Fibroblast of the conjunctiva (primary cell): ENCODE results near the gene OCA2.

Experiments
- DNase-seq: peaks from one replicate; pipeline ENCODE4 v3.0.0-alpha.2; 2010; ENCODE audit warnings: low read depth

The OCA2 gene

DNA sequence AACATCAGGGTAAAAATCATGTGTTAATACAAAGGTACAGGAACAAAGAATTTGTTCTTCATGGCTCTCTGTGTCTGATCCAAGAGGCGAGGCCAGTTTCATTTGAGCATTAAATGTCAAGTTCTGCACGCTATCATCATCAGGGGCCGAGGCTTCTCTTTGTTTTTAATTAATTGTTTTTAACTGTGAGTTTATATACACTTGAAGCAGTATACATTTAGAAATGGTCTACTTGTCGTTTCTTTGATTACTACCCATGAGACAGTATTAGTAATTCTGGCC is 21.2 kb upstream of the OCA2 start:
- no peak for DNase-seq

DNA sequence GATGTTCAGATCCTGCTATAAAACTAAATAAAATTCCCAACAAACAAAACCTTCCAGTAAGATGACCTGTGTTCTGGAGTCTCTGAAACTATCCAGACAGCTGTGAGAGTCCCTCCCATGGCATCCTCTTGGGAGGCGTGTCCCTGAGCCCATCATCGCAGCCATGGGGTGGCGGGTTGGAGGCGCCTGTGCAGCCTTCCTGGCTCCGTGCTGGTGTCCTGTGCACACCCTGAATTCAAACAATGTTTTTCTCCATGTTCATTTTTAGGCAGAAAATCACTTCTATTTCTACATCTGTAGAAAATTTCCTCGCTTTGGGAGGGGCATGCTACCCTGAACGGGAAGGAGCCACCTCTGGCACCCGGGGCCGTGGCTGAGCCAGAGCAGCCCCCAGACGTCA is 19.4 kb upstream of the OCA2 start:
- DNase-seq: no peak

DNA sequence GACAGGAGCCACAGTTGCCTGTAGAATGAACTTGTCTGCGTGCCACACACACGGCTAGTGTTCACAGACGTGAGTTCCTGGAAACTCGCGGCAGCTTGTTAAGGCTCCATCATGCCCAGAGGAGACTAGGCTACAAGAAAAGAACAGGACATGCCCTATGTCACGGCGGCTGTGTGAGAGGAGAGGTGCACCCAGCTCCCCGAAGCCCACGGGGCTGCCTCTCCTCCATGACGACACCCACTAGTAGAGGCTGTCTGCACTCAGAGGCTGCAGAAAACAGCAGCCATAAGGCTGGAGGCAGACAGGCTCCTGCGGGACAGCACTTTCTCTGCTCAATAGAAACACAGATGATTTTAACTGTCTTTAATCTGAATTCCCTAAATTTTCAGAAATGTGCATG is 19.0 kb upstream of the OCA2 start:
- no peak for DNase-seq

DNA sequence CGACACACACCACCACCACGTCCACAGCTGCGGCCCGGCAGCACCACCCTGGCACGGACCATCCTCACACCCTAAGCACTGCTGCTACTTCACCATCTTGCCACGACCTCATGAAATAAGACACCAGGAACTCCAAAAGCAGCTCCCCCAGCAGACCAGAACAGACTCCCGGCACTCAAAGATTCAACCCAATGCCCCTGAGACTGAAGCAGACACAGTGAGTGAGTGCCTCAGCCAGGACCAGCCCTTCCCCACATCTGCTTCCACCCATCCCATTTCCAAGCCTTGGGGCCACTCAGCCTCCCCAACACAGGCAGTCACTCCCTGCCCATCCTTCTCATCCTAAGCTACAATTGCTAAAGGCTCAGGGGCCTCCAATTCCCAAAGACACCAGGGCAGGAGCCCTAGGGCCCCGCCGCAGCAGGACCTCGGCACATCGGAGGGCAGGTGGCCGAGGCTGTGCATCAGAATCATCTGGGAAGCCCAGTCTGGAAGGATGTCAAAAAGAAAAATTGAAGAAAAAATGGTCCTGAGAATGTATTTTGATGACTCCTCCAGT is 18.4 kb upstream of the OCA2 start:
- no peak for DNase-seq

DNA sequence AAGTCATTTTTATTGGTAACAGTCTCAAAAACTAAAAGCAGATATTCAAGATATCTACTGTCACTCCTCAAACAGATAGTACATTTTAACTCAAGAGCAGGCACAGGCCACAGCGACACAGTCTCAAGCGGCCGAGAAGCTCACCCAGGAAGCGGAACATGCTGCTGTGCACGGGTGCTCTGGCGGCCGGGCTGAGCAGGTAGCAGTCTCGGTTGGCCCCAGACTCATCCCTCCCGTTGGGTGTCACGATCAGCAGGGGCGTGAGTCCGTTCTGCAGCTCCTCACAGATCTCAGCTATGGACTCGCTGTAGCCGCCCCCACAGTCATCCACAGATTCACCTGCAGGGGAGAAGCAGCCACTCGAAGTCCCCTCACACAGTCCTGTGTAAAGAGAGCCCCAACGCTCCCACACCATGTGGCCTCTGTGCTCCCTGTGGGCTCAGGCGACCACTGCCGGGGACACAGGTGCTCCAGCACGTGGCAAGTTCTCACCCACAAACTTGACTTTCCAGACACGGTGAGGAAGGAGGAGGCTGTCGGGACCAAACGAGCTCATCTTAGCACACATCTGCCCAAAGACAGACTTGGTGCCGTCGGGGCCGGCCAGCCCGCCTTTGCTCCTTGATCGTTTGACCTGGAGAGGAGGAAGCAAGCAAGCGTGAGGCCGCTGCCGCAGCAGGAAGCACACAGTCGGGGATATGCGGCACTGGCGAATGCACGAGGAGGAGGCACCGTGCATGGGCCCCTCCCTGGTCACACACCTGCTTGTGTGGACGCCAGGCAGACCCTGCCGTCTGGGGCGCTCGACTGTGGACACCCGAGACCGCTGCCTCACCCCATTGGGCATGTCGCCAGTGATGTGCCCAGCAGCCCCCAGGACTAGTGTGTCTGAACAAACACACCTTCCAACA is 17.7 kb upstream of the OCA2 start:
- no peak for DNase-seq

DNA sequence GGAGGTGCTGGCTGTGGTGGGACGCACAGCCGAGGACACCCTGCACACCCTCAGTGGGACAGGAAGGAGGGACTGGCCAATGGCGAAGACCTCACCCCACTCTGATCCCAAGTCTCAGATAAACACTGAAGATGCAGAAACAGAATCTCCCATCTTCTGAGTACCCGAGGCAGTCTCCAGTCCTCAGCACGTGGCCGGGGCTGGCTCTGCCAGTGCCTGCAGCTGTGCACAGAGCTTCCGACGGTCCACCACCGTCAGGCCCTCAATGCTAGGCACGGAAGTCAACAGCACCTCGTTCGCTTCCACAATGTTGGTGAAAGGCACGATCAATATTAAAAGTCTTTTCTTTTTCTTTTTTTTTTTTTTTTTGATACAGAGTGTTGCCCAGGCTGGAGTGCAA is 16.8 kb upstream of the OCA2 start:
- no peak for DNase-seq

DNA sequence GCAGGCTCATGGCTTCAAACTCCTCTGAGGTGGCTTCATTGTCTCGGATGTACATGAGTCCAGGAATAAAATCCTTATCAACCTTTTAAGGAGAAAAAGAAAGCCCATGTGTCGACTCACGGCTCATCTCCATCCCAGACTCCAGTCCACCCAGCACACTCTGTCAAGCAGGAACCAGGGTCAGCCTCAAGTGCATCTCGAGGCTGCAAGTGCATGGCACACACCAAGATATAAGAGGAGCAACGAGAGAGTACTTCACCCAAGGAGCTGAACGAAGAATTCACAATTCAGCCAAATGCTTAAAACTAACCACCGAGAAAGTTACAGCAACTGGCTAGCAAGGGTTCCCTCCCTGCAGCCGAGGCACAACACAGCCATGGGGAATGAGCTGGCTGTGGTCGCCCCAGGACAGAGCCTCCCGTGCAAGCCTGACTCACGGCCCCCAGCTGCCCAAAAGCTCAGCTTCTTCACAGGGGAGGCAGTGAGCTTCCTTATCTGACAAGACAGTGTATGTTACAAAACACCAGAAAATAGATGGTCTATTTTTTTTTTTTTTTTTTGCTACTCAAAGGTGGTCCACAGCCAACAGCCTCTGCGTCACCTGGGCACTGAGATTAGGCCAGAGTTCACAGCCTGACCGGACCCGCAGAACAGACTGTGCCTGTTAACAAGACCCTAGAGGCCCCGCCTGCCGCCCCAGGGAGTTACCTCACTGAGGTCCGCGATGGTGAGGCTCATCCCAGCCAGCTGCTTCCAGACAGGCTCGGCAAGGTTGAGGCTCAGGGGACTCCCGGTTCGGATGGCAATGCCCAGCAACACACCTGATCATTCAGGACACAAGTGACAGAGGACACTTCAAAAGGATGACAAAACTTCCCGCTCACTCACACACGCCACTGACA is 15.9 kb upstream of the OCA2 start:
- DNase-seq: no peak

DNA sequence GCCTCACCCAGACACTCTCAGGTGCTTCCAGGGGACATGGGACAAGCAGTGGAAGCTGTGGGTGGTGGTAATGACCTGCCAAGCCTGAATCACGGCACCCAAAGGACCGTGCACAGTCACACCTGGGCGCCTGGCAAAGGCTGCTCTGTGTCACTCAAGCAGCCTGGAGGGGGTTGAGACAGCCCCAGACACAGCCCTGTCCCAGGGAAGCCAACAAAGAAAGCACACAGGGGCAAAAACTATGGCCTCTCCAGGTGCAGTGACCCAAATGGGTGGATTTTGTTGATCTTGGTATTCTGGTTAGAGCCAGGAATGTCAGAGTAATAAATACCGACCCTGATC is 15.0 kb upstream of the OCA2 start:
- no peak for DNase-seq

DNA sequence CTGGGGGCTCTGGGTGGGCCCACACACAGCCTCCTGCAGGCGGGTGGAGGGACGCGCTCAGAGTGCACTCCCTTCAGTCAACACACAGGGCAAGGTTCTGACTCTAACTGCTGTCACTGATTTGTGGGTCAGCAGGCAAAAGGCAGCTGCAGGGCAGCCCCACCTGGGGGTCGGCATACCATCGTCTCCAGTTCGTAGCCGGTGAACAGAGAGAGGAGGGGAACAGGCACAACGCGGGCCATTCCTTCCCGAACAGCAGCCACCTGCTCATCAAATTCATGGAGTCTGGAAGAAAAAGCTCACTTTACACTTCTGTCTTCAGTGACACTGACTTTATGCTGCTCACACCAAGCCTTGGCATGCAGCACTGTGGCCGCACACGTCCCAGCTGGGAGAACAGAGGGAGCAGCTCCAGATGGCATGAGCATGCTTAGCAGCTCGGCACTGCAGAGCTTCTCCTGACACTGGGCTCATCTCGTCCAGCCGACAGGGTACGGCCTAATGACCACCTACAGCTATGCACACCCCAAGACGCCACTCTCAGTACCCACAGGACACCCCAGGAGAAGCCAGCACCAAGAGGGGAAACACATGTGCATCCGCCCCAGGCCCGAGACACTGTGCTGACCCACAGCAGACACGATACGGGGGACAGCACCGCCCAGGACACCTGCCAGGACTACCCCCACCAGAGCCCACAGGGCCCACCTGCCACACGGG is 14.4 kb upstream of the OCA2 start:
- no peak for DNase-seq

DNA sequence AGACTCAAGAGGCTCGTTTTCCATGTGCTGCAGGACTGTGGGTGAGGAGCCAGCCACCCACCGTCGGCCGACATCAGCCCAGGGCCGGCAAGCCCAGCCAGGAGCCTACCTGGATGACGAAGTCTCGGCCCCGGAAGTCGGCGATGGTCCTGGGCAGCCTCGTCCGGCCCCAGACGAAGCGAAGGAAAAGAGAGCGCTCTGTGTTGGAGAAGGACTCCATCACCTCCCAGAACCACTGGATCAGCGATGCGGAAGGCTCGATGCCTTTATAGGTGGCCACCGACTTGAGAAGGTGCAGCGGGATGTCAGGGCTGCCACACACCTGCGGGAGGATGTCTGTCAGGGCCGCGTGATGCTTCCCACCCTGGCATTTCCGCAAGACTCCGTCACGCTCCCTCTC is 13.8 kb upstream of the OCA2 start:
- no peak for DNase-seq

DNA sequence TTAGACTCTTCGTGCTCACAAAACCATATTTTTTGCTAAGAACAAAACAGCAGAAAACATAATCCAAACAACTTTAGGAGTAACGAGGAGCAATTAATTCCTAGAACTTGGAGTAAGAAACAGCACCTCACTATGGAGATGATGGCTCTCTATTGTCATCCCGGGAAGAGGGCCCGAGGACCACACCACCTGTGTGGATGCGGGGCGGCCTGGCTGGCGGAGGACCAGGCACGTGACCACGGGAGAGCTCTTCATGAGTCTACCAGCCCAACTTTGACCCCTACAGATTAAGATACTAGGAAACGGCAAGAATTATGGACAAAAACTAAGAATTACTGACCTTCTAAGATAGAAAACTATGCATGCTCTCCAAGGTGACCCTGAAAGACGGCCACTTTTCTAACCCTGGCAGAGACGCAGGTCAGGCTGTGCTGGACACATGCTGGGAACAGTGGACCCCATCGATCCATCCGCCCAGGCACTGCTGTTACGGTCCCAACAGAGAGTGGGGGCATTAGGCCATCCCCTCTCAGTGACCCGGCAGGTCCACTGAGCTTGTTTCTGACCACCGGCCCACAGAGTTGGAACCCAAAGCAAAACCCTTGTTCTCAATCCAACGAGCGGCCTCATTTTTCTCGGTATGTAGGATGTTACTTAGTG is 13.1 kb upstream of the OCA2 start:
- no peak for DNase-seq

DNA sequence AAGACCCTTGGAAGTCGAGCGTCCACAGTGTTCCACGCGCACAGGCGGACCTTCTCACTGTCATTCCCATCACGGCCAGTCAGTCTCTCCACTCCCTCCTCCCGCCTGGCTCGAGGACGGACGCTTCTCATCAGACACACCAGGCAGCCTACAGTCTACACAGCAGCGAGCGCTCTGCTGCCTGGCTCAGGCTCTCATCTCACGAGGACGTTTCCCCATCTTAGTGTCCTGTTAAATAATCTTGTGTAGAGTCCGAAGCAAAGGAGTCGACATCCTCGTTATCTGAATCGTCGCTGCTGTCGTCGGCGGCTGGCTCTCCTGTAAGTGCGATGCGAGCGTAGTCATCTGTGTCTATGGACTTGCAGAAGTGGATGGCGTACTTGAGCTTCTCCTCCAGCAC is 12.4 kb upstream of the OCA2 start:
- DNase-seq: no peak

DNA sequence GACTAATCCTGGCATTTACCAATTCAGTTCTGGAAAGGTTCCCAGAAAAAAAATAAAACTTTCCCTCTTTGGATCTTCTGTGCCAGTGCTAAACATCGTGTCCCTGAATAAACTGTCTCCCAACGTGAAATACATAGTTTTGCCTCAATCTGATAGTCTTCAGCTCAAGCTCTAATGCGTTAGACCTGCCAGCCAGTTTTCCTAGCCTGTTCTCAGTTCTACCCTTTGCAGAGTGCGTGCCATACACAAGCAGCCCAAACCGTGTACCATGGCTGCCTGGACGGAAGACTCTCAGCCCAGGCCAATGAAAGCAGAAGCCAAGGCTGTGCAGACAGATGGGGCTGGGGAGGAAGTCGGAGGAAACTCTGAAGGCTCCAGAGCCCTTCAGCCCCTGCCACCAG is 11.4 kb upstream of the OCA2 start:
- DNase-seq: no peak

DNA sequence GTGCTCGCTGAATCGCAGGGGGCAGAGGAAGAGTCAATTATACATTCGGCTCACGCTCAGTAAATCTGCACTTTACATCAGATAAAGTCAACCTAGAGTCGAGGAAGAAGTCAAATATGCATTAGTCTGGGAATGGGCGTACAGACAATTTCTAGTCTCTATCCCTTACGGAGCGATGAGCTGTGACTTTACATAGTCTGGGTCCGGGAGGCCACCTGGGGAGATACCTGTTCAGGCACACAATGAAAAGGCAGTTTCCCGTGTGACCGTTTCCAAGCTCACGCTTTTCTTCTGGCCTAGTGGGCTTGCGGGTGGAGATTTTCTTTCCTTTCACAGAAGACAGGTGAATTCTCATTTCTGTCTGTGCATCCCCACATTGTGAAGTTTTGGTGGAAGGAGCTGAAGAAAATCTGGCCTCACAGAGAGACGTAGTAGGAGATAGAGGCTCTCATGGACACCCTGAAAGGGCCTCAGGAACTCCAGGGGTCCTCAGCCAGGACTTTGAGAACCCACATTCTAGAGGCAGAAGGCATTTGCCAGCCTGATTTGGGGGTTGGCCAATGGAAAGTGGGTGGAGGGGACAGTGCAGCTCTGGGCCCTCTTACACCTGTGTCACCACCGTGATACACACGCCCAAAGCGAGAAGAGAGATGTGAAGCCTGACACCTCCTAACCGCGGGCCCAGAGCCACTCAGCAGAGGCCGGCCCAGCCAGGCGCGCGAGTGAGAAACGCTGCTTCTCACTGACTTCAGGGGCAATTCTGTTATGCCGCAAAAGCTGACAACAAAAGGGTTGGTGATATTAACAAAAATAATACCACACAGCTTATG is 10.7 kb upstream of the OCA2 start:
- DNase-seq: no peak

DNA sequence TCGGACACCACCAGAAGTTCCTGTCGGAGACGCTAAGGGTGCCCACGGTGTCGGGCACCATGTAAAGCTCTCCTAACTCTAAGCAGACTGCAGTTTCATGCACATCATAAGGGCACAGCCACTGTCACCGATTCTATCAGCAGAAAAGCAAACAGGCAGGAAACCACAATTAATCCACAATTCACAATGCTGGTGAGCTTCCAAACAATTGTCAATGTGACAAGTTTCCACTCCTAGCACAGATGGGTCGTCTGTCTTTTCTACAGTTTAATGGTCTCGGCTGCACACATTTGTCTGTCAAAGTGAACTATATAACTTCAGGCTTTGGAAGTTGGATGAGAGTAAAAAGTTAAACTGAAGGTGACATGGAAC is 8.8 kb upstream of the OCA2 start:
- no peak for DNase-seq

DNA sequence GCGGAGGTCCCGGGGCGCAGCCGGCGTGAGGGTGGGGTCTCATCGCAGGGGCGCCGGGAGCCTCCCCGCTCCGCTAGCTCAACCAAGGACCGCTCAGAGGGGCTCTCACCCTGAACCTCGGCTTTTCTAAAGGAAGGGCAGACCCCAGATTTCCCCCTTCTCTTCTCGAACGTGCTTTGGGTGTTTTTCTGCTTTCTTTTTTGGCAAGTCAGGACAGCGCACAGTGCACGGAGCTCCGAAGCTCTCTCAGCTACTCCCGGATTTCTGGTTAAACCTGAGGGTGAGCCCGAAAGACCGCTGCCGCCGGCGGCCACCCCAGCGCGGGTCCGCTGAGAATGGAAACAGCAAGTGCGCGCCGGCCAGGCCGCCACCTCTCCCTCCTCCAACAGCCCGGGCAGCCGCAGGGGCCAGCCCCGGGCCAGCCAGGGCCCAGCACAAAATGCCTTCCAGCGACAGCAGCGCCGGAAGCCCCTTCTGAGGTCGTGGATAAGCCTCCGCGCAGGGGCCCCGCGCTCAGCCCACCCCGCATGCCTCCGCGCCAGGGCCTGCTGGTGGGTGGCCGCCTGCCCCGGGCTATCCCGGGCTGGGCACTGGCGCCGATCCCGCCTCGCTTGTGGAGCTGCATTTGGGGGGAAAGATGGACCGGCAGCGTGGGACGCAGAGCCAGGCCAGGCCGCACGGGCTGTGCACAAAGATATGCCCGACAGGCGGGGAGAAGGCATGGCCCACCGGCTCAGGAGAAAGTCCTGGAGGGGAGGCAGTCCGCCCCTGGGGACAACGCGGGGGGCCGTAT is 8.2 kb upstream of the OCA2 start:
- DNase-seq: no peak

DNA sequence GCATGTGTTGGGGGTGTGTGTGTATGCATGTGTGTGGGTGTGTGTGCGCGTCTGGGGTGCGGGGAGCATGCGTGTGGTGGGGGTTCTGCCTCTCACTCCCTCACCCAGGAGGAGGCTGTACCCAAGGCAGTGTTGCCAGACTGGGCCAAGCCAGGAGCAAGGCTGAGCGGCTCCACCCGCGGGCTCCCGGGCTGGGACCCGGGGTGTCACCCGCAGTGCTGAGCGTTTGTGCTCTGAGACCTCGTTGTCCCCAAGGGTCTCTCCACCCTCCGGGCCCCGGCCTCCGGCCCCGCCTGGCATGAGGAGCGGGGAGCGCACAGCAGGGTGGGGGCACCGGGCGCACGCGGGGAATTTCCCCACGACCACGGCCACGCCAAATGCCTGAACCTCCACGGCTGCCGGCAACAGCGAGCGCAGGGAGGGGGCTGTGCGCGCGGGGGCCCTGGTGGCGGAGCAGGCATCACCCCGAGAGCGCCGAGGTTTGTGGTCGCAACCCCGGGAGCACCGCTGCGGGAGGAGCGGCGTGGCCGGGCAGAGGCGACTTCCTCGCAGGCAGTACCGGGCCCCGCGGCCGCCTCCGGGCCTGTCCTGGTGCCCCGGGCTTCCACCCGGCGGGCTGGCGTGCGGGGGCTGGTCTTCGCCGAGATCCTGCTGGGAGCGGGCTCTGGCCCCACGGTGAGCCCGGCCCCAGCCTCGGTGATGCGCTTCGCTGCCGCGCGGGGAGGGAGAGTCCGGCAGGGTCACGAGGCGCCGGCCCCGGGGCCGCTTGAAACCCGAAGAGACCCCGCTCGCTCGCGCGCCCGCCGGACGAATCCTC is 7.4 kb upstream of the OCA2 start:
- no peak for DNase-seq

DNA sequence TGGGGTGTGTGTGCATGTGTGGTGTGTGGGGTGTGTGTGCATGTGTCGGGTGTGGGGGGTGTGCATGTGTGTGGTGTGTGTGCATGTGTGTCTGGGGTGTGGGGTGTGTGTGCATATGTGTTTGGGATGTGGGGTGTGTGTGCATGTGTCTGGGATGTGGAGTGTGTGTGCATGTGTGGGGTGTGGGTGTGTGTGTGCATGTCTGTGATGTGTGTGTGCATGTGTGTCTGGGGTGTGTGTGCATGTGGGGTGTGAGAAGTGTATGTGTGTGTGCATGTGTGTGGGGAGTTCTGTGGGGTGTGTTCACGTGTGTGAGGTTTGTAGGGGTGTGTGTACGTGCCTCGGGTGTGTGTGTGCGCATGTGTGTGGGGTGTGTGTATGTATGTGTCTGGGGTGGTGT is 6.7 kb upstream of the OCA2 start:
- DNase-seq: no peak

DNA sequence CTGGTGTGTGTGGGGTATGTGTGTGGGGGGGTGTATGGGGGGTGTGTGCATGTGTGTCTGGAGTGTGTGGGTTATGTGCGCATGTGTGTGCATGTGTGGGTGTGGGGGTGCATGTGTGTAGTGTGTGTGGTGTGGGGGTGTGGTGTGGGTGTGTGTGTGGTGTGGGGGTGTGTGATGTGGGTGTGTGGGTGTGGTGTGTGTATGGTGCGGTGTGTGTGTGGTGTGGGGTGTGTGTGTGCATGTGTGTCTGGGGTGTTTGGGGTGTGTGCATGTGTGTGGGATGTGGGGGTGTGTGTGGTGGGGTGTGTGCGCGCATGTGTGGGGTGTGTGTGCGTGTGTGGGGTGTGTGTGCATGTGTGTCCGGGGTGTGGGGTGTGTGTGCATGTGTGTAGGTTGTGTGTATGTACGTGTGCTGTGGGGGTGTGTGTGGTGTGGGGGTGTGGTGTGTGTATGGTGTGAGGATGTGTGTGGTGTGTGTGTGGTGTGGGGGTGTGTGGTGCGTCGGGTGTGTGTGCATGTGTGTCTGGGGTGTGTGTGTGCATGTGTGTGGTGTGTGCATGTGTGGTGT is 6.2 kb upstream of the OCA2 start:
- DNase-seq: no peak
